ENCODE results near the gene MTR.

DNA sequence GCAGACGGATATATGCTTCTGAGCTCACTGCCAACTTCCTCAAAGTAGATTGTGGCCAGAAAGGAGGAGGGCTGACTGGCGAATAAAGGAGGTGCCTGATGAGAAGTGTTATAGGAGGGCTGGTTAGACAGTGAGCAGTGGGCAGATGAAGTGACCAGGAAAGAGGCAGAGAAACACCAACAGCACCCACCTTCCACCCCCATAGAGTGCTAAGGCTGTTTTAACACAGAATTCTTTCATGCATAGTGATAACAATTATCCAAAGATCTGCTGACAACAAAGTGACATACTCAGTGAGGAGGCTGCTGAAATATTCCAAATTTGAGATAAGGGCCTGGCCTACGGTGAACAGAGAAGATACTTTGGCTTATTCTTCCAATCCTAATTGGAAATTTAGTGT is 21.2 kb upstream of the MTR start:
- TF ChIP-seq CTCF (conservative IDR thresholded peaks at IDR 0.05; ENCODE audit: low read length) (no peak), EZH2phosphoT487 (IDR thresholded peaks at IDR 0.05; ENCODE audit: borderline replicate concordance, low read depth, low read length) (no peak)

All from OCI-LY7 (cell line).